HK-2 (cell line): ENCODE data around the gene PRKCH.

Source experiments
- DNase-seq: peaks from one replicate; pipeline ENCODE4 v3.0.0-alpha.2; 2018; ENCODE audit not compliant: unreplicated experiment

PRKCH gene

GRCh38 chr14:61488417-61489401 is 167.3 kb downstream of the PRKCH start:
- DNase-seq, result no peak

DNA sequence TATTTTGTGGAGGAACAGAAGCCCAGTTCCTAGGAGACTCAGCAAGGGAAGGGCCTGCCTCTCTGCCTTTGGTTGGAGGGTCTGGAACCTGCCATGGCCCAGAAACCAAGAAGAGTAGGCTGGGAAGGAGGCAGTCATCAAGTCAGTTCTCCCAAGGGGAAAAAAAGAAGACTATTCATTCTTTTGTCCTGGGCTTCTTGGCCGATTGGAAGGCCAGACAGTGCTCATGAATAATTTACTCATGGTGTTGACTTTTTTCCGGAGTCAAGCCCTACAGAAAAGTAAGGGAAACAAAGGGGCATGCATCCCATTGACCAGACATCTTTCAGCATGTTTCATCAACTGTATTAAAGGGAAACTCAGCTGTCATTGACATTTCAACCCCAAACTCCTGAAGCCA is 168.1 kb downstream of the PRKCH start:
- DNase-seq, result no peak

GRCh38 chr14:61489932-61490331 is 168.6 kb downstream of the PRKCH start:
- DNase-seq, result no peak

DNA sequence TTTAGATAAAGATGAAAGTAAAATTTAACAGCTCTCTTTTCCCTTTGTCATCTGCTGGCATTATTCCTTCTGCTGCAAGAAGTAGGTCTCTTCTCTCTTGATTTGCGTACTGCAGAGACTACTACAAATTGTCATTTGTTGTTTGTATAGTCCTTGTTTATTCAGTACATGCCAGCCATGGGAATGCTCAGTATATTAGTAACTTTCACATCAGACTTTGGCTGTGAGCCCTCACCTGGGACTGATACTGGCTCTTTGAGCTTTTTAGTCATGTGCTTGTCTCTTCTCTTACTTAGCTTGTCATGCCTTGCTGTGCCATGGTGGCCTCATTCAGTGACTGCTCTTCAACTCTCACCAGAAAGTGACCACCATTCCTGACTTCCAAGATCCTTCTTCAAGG is 169.8 kb downstream of the PRKCH start:
- DNase-seq, result no peak

DNA sequence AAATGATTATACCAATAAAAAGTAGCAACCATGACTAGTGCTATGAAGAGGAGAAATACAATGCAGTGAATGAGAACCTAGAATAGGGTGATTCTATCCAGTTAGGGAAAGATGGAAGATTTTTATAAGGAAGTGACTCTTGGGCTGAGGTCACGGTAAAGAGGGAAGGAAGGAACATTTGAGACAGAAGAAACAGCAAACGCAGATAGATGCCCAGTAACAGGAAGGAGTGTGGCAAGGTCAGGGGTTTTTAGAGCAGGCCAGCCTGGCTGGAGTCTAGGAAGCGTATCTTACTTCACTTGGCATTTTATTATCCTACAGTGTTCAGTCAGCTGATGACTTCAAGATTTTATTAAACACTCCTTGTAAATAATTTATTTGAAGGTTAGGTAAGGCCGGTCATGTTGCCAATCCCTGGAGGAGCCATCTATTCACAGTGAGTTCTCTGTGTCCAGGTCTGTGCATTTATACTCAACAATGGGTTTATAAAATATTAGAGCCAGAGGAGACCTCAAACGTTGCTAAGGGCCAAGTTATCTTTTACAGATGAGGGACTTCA is 170.6 kb downstream of the PRKCH start:
- DNase-seq, result no peak

- no peak for DNase-seq
Observed at GRCh38 chr14:61492474-61492873, 171.1 kb downstream of the PRKCH start.

DNA sequence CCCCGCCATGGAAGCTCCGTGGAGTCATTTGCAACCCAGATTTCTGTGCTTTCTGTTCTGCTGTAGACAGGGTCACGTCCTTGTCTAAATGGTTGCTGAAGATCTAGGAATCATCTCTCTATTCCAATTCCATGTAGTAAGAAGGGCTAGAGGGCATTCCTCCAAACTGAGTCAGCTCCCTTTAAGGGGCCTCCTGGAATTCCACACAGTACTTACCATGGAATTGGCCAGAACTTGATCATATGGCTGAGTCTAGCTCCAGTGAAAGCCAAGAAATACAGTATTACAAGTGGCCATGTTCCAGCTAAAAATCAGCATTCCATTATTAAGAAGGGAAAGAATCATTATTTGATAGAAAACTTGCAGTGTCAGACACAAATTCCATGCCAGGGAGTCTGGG is 171.9 kb downstream of the PRKCH start:
- DNase-seq, result no peak

- DNase-seq, result no peak
Observed at GRCh38 chr14:61494018-61494417, 172.6 kb downstream of the PRKCH start.

GRCh38 chr14:61495809-61496208 is 174.4 kb downstream of the PRKCH start:
- no peak for DNase-seq

- DNase-seq, result no peak
Observed at GRCh38 chr14:61498303-61498702, 176.9 kb downstream of the PRKCH start.

- DNase-seq, result no peak
Observed at GRCh38 chr14:61498811-61499210, 177.4 kb downstream of the PRKCH start.

GRCh38 chr14:61499991-61500390 is 178.6 kb downstream of the PRKCH start:
- DNase-seq, result no peak

GRCh38 chr14:61501714-61502458 is 180.5 kb downstream of the PRKCH start:
- DNase-seq, result no peak

DNA sequence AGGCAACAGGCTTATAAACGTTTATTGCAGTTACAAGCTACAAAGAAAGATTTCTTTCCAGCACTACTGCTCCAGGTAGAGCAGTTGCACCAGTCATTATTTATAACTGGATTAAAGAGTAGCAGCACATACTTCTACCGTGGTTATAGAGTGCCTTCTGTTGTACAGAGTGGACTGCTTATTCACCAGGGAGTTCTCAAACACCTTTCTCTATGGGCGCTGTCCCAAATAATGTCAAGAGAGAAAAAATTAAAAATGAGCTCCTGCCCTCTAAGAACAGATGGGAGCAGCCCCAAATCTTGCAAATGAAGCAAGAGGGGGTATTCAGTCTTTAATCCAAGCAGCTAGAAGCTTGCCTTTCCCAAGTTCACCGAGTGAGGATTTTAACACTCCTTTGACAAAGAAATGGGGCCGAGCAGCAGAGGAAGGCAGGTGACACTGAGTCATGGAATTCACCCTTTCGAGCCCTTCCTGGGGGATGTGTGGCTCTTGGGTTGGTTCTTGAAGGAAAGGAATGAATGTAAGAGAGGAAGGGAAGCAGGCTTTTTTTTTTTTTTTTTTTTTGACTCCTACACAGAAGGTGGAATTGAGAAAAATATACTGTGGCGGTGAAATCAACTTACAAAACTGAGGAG is 181.2 kb downstream of the PRKCH start:
- peak; percentile 65 for DNase-seq

DNA sequence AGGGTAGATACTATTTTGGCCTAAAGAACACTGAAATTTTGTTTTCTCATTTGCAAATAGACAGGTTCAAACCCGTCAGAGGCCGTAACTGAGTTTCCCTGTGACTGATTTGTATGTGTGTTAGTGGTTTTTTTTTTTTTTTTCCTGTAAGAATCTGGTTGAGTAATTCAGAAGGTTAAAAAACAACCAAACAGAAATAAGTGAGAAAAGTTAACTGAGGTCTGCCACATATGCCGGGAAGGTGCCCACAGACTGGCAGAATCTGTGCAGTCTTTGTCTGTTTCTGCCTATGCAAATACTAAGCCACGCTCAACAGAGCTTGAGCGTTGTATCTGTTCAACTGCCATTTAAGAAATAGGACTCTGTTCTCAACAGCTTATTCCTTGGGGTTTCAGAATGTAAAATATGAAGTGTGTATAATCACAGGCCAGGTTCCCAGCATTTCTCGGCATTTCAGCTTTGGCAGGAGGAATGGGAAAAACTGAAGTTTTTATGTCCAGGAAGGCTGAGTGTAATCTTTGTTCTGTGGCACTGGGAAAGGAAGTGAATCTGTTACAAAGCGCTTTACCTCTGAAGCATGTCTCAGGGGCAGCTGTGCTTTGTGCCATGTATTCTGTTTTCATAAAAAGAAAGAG is 181.9 kb downstream of the PRKCH start:
- peak; percentile 37 for DNase-seq

GRCh38 chr14:61504901-61505300 is 183.5 kb downstream of the PRKCH start:
- DNase-seq, result no peak

- DNase-seq, result peak; percentile 63
Observed at GRCh38 chr14:61505815-61506809, 184.7 kb downstream of the PRKCH start.

- no peak for DNase-seq
Observed at GRCh38 chr14:61508526-61508925, 187.1 kb downstream of the PRKCH start.

- DNase-seq, result peak; percentile 27
Observed at GRCh38 chr14:61510736-61511557, 189.6 kb downstream of the PRKCH start.
